Measurements from ENCODE around the gene AURKAIP1.

- TF ChIP-seq CTCF (IDR thresholded peaks at IDR 0.05), result no peak
- TF ChIP-seq POLR2A (IDR thresholded peaks at IDR 0.05), result no peak
These were observed 17.1 kb downstream of the AURKAIP1 start for GRCh38 chr1:1357871-1358432.
